Spleen (tissue), 11 donors: Measurements from ENCODE around the gene ZSWIM3. TPM values are rescaled to one million over a fixed set of nuclear protein-coding genes. Genes with fewer than 3 reads are reported as not detected.

ENCODE experiments used
- DNase-seq: peaks from one replicate; pipeline ENCODE4 v3.0.0-alpha.2; 2020
- H3K27ac ChIP-seq, 8 donors: fragments of 200-600 bp; sonication (generic) in 7 of 8; 1 replicate in 4 of 8; 2 replicates in 4 of 8; pipeline versions ENCODE4 v1.5.0 to v1.8.0; 2016 to 2021; ENCODE audit warnings: inconsistent platforms in 4 of 8, mild to moderate bottlenecking in 4 of 8, moderate library complexity in 1 of 8
- H3K27me3 ChIP-seq, 7 donors: fragments of 200-600 bp; sonication (generic) in 6 of 7; replicated peaks in 1 of 7; 1 replicate in 4 of 7; 2 replicates in 3 of 7; pipeline versions ENCODE4 v1.5.0 to v1.8.0; 2016 to 2021; ENCODE audit warnings: inconsistent platforms in 3 of 7, mild to moderate bottlenecking in 1 of 7
- H3K36me3 ChIP-seq, 6 donors: fragments of 200-600 bp; sonication (generic) in 5 of 6; 1 replicate in 4 of 6; 2 replicates in 2 of 6; pipeline versions ENCODE4 v1.5.0 to v1.8.0; 2016 to 2021; ENCODE audit warnings: inconsistent platforms in 2 of 6
- H3K4me1 ChIP-seq, 6 donors: fragments of 200-600 bp; sonication (generic) in 5 of 6; 1 replicate in 3 of 6; 2 replicates in 3 of 6; pipeline versions ENCODE4 v1.5.0 to v1.8.0; 2016 to 2021; ENCODE audit warnings: inconsistent platforms in 3 of 6
- H3K4me3 ChIP-seq, 8 donors: fragments of 200-600 bp; sonication (generic) in 7 of 8; 1 replicate in 4 of 8; 2 replicates in 4 of 8; pipeline versions ENCODE4 v1.5.0 to v1.8.0; 2016 to 2021; ENCODE audit warnings: inconsistent platforms in 4 of 8, mild to moderate bottlenecking in 4 of 8, moderate library complexity in 2 of 8
- H3K9me3 ChIP-seq, 8 donors: fragments of 200-600 bp; sonication (generic) in 7 of 8; 1 replicate in 4 of 8; 2 replicates in 4 of 8; pipeline versions ENCODE4 v1.5.0 to v1.8.0; 2016 to 2021; ENCODE audit warnings: inconsistent platforms in 4 of 8
- CTCF ChIP-seq, 11 experiments: fragments of 200-600 bp in 7 of 11; fragments of 450-650 bp in 4 of 11; sonication (generic) in 4 of 11; IDR thresholded peaks in 8 of 11; conservative IDR thresholded peaks in 3 of 11; 1 replicate in 7 of 11; 2 replicates in 4 of 11; pipeline versions ENCODE4 v1.4.0 to v1.8.0; 2016 to 2021; ENCODE audit warnings: antibody characterized with exemption in 11 of 11, inconsistent platforms in 4 of 11, mild to moderate bottlenecking in 1 of 11
- POLR2A ChIP-seq, 3 donors: fragments of 450-650 bp; IDR thresholded peaks; one replicate each; pipeline ENCODE4 v1.5.1; 2017; ENCODE audit warnings: antibody characterized with exemption in 3 of 3, mild to moderate bottlenecking in 1 of 3
- POLR2AphosphoS5 ChIP-seq, 3 donors: sonication (generic); formaldehyde crosslinking; IDR thresholded peaks; one replicate each; pipeline ENCODE4 v1.5.1; 2017; ENCODE audit warnings: antibody characterized with exemption in 3 of 3
- WGBS, 5 donors: extraction: QIAGEN DNeasy Blood & Tissue Kit in 3 of 5; methylation state at CpG; one replicate each; pipeline versions ENCODE4 v1.1.5 to v1.1.7; 2013 to 2018; 5-methylcytosine and 5-hydroxymethylcytosine counted together
- intact Hi-C: fragments of 100-400 bp; cut with DNase I; formaldehyde crosslinking; loops from one replicate; pipeline ENCODE4 v1.15.0; 2023; ENCODE audit warnings: low total_unique reads
- polyA plus RNA-seq, 3 donors: library from polyadenylated mRNA; stranded (reverse); fragments of 200-250 nt; gene quantifications; one replicate each; pipeline ENCODE4 v1.2.1, GENCODE V29; 2013
- total RNA-seq, 7 donors: library from RNA; depleted of rRNA in 3 of 7; stranded (reverse); fragments of >200 nt in 3 of 7; fragmentation: NEBNext Ultra II Directional in 4 of 7; extraction: Animal tissue kit (Norgen Biotek cat#: 25700) in 4 of 7; gene quantifications; one replicate each; pipeline versions ENCODE4 v1.1.0 to v1.2.1, GENCODE V29; 2016 to 2021
- donor health status: healthy with polysubstance abuse.
- donor health status: DM: no; HTN: no; CAD: no; lungs with moderate emphysema.
- donor health status: DM: no; HTN: no; CAD: no.
- donor health status: Bipolar disorder and iron deficiency.
- donor health status: healthy.
- donor health status: DM: no; HTN: no; CAD: no.
- donor health status: DM: yes; HTN: yes; CAD: no.

The ZSWIM3 gene
- total and polyA plus RNA-seq, 10 donors = 3.1 to 7.1 (median 5.1) TPM

DNA sequence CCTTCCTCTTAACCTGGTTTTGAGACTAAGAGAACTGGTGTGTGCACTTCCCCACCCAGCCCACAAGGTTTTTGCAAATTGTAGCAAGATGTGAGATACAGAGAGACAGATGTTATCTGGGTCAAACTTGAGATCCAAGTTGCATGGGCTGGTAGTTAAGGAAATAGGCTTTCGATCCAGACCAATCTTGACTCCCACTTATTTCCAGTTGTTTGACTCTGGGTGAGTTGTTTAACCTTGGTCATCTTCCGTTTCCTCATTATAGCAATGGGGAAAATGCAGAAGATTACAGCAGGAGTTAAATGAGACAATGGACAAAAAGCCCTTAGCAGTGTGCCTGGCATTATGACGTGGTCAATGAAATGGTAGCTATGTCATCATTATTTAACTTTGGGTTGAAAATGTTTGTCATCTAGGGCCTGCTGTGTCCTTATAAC is 22.1 kb upstream of the ZSWIM3 start:
- 46 to 61% (median 55%) methylated on average over 3 of the region's 3 CpGs for WGBS, 5 donors
- intact Hi-C loops = no loop called here
- H3K4me1 ChIP-seq = peaks cover 19 to 71% (median 48%) of the 10 kb centered on the region in 6 donors
- H3K27ac ChIP-seq = peak overlapping the region in 6 of 8 donors; percentile 86 to 93 (median 87)
- no peaks in the 10 kb centered on the region for H3K27me3 ChIP-seq
- H3K4me3 ChIP-seq = peak overlapping the region in 4 of 8 donors; percentile 67 to 90 (median 70)
- no peak for DNase-seq
- H3K9me3 ChIP-seq = no peaks in the 10 kb centered on the region
- H3K36me3 ChIP-seq = peaks cover 0 to 26% (median 7%) of the 10 kb centered on the region in 6 donors
- TF ChIP-seq POLR2A (IDR thresholded peaks at IDR 0.05) = no peak
- no peak for TF ChIP-seq POLR2AphosphoS5 (IDR thresholded peaks at IDR 0.05)
- no peak for TF ChIP-seq CTCF (IDR thresholded peaks at IDR 0.05 in 8 of 11, conservative IDR thresholded peaks at IDR 0.05 in 3 of 11)

DNA sequence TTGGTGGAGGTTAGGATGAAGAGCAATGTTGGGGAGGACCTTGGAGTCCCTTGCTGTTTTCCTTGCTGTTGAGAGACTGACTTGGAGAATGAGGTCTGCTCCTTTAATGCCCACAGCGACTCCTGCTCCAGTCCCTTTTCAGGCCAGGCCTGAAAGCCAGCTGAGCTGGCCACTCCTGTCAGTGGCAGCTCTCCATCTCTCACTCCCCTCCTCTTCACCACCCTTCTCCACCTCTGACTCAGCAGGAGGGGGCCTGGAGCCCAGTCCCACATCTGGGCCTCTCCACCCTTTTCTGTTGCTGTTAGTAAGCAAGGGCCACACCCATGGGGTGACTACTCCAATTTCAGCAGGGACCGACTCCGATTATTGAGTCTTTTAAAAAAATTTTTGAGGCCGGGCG is 21.6 kb upstream of the ZSWIM3 start:
- WGBS, 5 donors = 81 to 98% (median 88%) methylated on average over 5 of the region's 5 CpGs
- peak; percentile 21 for DNase-seq
- intact Hi-C loops = no loop called here
- Histone ChIP-seq H3K4me1 (peaks cover 19 to 73% (median 48%) of the 10 kb centered on the region in 6 donors), H3K27me3 (no peaks in the 10 kb centered on the region), H3K9me3 (no peaks in the 10 kb centered on the region), H3K4me3 (peak overlapping the region in 2 of 8 donors; percentile 72 to 90), H3K36me3 (peaks cover 0 to 31% (median 11%) of the 10 kb centered on the region in 6 donors), H3K27ac (peak overlapping the region in 5 of 8 donors; percentile 86 to 93 (median 87))
- TF ChIP-seq POLR2A (IDR thresholded peaks at IDR 0.05) (no peak), POLR2AphosphoS5 (IDR thresholded peaks at IDR 0.05) (no peak), CTCF (IDR thresholded peaks at IDR 0.05 in 8 of 11, conservative IDR thresholded peaks at IDR 0.05 in 3 of 11) (no peak)

DNA sequence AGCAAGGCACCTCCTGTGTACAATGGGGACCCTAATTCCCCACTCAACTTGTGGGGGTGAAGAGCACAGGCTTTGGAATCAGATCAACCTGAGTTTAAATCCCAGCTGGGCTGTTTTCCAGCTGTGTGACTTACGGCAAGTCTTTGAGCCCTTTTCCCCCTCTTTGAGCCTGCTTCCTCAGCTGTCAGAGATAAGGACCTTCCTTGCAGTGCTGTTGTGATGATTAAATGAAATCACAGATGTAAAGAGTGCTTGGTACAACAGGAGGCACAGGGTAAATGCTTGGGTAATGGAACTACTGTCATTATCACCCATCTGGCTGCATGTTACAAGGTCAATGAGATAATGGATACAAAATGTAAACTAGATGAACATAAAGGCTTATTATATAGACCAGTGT is 20.6 kb upstream of the ZSWIM3 start:
- Histone ChIP-seq H3K4me1 (peaks cover 23 to 76% (median 50%) of the 10 kb centered on the region in 6 donors), H3K4me3 (peak overlapping the region in 1 of 8 donors; percentile 11), H3K36me3 (peaks cover 3 to 41% (median 17%) of the 10 kb centered on the region in 6 donors), H3K27ac (peak overlapping the region in 2 of 8 donors; percentile 23 to 54), H3K9me3 (no peaks in the 10 kb centered on the region), H3K27me3 (no peaks in the 10 kb centered on the region)
- no peak for TF ChIP-seq POLR2A (IDR thresholded peaks at IDR 0.05)
- no peak for TF ChIP-seq CTCF (IDR thresholded peaks at IDR 0.05 in 8 of 11, conservative IDR thresholded peaks at IDR 0.05 in 3 of 11)
- intact Hi-C loops = no loop called here
- WGBS, 5 donors = 40 to 83% (median 68%) methylated on average over 1 of the region's 1 CpG
- no peak for DNase-seq

- H3K9me3 ChIP-seq = no peaks in the 10 kb centered on the region
- 93 to 97% (median 94%) methylated on average over 14 to 25 of the region's 25 CpGs for WGBS, 5 donors
- peaks cover 3 to 80% (median 45%) of the 10 kb centered on the region in 6 donors for H3K36me3 ChIP-seq
- H3K27ac ChIP-seq = no peak overlapping the region
- H3K27me3 ChIP-seq = no peaks in the 10 kb centered on the region
- peaks cover 10 to 57% (median 27%) of the 10 kb centered on the region in 6 donors for H3K4me1 ChIP-seq
- no peak for TF ChIP-seq POLR2A (IDR thresholded peaks at IDR 0.05)
- TF ChIP-seq POLR2AphosphoS5 (IDR thresholded peaks at IDR 0.05) = peak in 1 of 3 donors; percentile 51
- no peak for DNase-seq
- no peak overlapping the region for H3K4me3 ChIP-seq
- intact Hi-C loops = no loop called here
Observed at GRCh38 chr20:45840700-45841198, 16.7 kb upstream of the ZSWIM3 start.
